Left ventricle myocardium inferior (tissue), 1 donor: Measurements from ENCODE around the gene ABCC9. TPM values are rescaled to one million over a fixed set of nuclear protein-coding genes. Genes with fewer than 3 reads are reported as not detected.

Source experiments
- DNase-seq: peaks from one replicate; pipeline ENCODE4 v3.0.0-alpha.2; 2020
- H3K27ac ChIP-seq: fragments of 200-600 bp; replicated peaks from 2 replicates; pipeline ENCODE4 v1.8.0; 2021
- H3K27me3 ChIP-seq: fragments of 200-600 bp; 2 replicates; pipeline ENCODE4 v1.8.0; 2021; ENCODE audit warnings: low read depth
- H3K36me3 ChIP-seq: fragments of 200-600 bp; 2 replicates; pipeline ENCODE4 v1.8.0; 2021
- H3K4me1 ChIP-seq: fragments of 200-600 bp; 2 replicates; pipeline ENCODE4 v1.8.0; 2021
- H3K4me3 ChIP-seq: fragments of 200-600 bp; 2 replicates; pipeline ENCODE4 v1.8.0; 2021; ENCODE audit warnings: mild to moderate bottlenecking, moderate library complexity
- H3K9me3 ChIP-seq: fragments of 200-600 bp; replicated peaks from 2 replicates; pipeline ENCODE4 v1.8.0; 2021
- intact Hi-C: fragments of 100-400 bp; cut with micrococcal nuclease; formaldehyde crosslinking; loops from one replicate; pipeline ENCODE4 v1.11.0; 2022
- total RNA-seq: library from RNA; stranded (reverse); fragmentation: NEBNext Ultra II Directional; extraction: Animal tissue kit (Norgen Biotek cat#: 25700); gene quantifications from one replicate; pipeline ENCODE4 v1.2.1, GENCODE V29; 2021
- TF ChIP-seq, protein P1 (sequence below): fragments of 200-600 bp; IDR thresholded peaks from 2 replicates; pipeline ENCODE4 v1.8.0; 2021; ENCODE audit warnings: antibody characterized with exemption, mild to moderate bottlenecking, borderline replicate concordance
- donor health status: DM: no; HTN: yes; CAD: no; lungs with severe emphysema.

Gene ABCC9
- total RNA-seq, 1 donor from 2014 or later = 81.8 TPM

DNA sequence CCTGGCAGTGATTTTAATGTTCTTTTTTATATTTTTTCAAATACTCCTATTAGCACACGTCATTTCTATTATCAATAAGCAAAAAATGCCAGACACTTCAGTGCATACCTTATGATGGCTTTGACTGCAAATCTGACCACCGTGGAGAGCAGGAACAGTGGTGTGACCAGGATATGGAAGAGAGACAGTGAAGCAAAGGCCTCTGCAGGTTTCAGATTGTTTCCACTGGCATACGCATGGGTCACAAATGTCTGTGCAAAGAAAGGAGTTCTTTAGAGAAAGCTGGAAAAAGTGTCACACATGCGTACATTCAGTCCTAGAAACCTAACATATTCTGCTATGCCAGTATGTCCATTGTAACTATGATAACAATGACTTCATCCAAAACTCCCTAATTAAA, 47.3 kb downstream of the ABCC9 start:
- Histone ChIP-seq H3K4me1 (peaks cover 68% of the 10 kb centered on the region), H3K27ac (peak overlapping the region; percentile 81), H3K9me3 (no peaks in the 10 kb centered on the region), H3K27me3 (no peaks in the 10 kb centered on the region), H3K36me3 (peaks cover 15% of the 10 kb centered on the region), H3K4me3 (no peak overlapping the region)
- intact Hi-C loops = loop anchor here (5.0 kb wide), 1 partner anchor 392 kb away; the partner anchor contains the start of genes GOLT1B and RECQL
- DNase-seq = no peak
- TF ChIP-seq, protein P1, sequence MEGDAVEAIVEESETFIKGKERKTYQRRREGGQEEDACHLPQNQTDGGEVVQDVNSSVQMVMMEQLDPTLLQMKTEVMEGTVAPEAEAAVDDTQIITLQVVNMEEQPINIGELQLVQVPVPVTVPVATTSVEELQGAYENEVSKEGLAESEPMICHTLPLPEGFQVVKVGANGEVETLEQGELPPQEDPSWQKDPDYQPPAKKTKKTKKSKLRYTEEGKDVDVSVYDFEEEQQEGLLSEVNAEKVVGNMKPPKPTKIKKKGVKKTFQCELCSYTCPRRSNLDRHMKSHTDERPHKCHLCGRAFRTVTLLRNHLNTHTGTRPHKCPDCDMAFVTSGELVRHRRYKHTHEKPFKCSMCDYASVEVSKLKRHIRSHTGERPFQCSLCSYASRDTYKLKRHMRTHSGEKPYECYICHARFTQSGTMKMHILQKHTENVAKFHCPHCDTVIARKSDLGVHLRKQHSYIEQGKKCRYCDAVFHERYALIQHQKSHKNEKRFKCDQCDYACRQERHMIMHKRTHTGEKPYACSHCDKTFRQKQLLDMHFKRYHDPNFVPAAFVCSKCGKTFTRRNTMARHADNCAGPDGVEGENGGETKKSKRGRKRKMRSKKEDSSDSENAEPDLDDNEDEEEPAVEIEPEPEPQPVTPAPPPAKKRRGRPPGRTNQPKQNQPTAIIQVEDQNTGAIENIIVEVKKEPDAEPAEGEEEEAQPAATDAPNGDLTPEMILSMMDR = no peak

DNA sequence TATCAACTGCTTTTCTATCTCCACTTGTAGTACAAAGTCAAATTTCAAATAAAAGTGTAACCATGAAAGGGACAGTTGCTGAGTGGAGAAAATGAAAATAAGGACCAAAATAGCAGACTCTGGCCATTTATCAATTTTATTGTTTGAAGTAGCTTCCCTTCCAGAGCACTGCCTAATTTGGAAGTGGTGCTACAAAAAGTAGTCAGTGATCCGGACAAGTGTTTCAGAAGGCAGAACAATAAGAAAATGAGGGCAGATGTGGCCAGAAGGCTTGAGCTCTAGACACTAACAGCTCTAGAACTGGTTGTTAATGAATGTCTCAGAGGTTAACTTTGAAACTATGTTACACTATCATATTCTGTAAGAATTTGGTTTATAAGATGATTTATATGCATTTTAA, 48.9 kb downstream of the ABCC9 start:
- TF ChIP-seq, protein P1 = no peak
- H3K27ac ChIP-seq = peak overlapping the region; percentile 81
- no peaks in the 10 kb centered on the region for H3K27me3 ChIP-seq
- no peak for DNase-seq
- peaks cover 72% of the 10 kb centered on the region for H3K4me1 ChIP-seq
- H3K9me3 ChIP-seq = no peaks in the 10 kb centered on the region
- peaks cover 13% of the 10 kb centered on the region for H3K36me3 ChIP-seq
- intact Hi-C loops = loop anchor here (5.0 kb wide), 1 partner anchor 390 kb away; the partner anchor contains the start of genes GOLT1B and RECQL
- peak overlapping the region; percentile 28 for H3K4me3 ChIP-seq

DNA sequence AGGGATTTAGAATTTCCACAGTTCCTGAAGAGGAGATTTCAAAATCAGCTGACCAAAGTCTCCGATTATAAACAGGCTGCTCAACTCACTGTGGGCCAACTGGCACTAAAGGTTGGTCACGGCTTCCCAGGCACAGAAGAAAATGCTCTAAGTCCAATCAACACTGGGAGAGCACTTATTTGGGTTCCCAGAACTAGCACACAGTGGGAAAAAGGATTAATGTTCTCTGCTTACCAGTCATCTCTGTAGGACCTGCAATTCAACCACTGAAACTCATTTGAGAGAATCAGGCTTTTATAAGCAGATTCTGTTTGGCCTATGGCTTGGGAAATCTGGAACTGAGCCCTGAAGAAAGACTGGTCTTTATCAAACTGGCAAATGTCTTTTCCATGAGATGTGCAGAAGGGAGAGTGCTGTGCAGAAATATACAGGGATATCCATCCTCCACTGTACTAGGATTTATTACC, 49.4 kb downstream of the ABCC9 start:
- peak; percentile 60 for DNase-seq
- Histone ChIP-seq H3K27ac (peak overlapping the region; percentile 81), H3K4me1 (peaks cover 77% of the 10 kb centered on the region), H3K27me3 (no peaks in the 10 kb centered on the region), H3K9me3 (no peaks in the 10 kb centered on the region), H3K36me3 (peaks cover 13% of the 10 kb centered on the region), H3K4me3 (peak overlapping the region; percentile 28)
- TF ChIP-seq, protein P1 = no peak
- intact Hi-C loops = loop anchor here (5.0 kb wide), 1 partner anchor 389 kb away; the partner anchor contains the start of genes GOLT1B and RECQL

DNA sequence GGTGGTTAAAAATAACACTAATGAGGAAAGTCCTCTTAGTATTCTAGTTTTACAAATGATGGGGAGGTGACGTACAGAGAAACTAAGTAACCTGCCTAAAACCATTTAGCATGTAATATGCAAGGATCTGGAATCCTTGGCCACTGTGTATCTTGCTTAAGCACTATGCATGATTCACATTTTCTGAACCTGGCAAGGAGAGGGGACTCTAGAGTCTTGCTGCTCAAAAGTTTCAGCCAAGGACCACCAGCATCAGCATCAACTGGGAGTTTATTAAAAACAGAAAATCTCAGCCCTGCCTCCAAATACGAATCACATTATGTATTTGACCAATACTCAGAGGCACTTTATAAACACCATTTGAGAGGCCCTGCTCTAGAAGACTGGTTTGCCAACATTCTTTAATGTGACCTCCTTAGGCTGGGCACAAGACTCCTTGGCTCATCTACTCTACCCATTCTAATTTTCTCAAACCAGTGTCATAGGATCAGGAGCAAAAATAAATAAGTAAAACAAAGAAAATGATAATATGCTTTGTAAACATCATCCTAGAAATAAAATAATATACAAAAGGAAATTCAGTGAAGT, 52.9 kb downstream of the ABCC9 start:
- Histone ChIP-seq H3K27ac (peak overlapping the region; percentile 30), H3K4me1 (peaks cover 72% of the 10 kb centered on the region), H3K36me3 (peaks cover 7% of the 10 kb centered on the region), H3K9me3 (no peaks in the 10 kb centered on the region), H3K4me3 (no peak overlapping the region), H3K27me3 (no peaks in the 10 kb centered on the region)
- no peak for DNase-seq
- TF ChIP-seq, protein P1 = no peak
- intact Hi-C loops = no loop called here

DNA sequence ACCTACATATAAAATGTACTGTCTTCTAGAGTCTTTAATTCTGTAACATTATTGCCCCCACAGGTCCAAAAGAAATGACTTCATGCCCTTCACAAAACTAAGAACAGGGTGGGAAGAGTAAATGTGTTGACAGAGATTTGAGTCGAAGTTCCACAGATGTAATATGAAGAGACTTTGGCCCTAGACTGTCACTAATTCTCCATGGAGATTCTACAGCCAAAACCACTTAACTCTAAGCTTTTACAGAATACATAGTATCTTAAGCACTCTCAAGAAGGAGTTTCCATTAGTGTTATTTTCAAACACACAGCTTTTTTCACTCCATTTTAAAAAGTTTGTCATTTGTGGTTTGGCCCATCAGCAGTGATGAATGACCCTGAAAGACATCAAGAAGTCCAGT, 56.3 kb downstream of the ABCC9 start:
- no peaks in the 10 kb centered on the region for H3K9me3 ChIP-seq
- peak overlapping the region; percentile 90 for H3K27ac ChIP-seq
- no peak for DNase-seq
- H3K27me3 ChIP-seq = no peaks in the 10 kb centered on the region
- TF ChIP-seq, protein P1 = no peak
- H3K4me3 ChIP-seq = no peak overlapping the region
- intact Hi-C loops = no loop called here
- H3K36me3 ChIP-seq = peaks cover 7% of the 10 kb centered on the region
- peaks cover 81% of the 10 kb centered on the region for H3K4me1 ChIP-seq
